Adipocyte (in vitro differentiated cells): ENCODE data around the gene RASGEF1C.
A peak's percentile ranks its signal among the peaks of the same experiment; 100 is the strongest.

Experiments
- DNase-seq: peaks from one replicate; pipeline ENCODE4 v3.0.0-alpha.2; 2015; ENCODE audit warnings: low read depth
- H3K27me3 ChIP-seq: replicated peaks from 2 replicates; pipeline ENCODE4 v1.7.0; 2013; ENCODE audit warnings: mild to moderate bottlenecking, low read length, moderate library complexity; ENCODE audit not compliant: control insufficient read depth, insufficient read depth
- H3K36me3 ChIP-seq: 2 replicates; pipeline ENCODE4 v1.7.0; 2013; ENCODE audit warnings: low read length, mild to moderate bottlenecking, moderate library complexity; ENCODE audit not compliant: control insufficient read depth, insufficient read depth, severe bottlenecking
- H3K4me1 ChIP-seq: 2 replicates; pipeline ENCODE4 v1.7.0; 2013; ENCODE audit warnings: mild to moderate bottlenecking, low read length, moderate library complexity; ENCODE audit not compliant: control insufficient read depth, insufficient read depth
- H3K4me3 ChIP-seq: 2 replicates; pipeline ENCODE4 v1.7.0; 2013; ENCODE audit warnings: mild to moderate bottlenecking, low read length, moderate library complexity
- H3K9ac ChIP-seq: 2 replicates; pipeline ENCODE4 v1.7.0; 2013; ENCODE audit warnings: mild to moderate bottlenecking, low read length, moderate library complexity
- H3K9me3 ChIP-seq: 2 replicates; pipeline ENCODE4 v1.7.0; 2013; ENCODE audit warnings: mild to moderate bottlenecking, low read length, moderate library complexity; ENCODE audit not compliant: control insufficient read depth

RASGEF1C gene

GRCh38 chr5:180209137-180209581 lies at the start of gene RASGEF1C:
RASGEF1C (minus strand) TSS chr5:180209211; CDS start chr5:180138052, 71,159 bp downstream.
- no peak within 1 kb of the TSS for H3K9ac ChIP-seq
- H3K36me3 ChIP-seq: no peaks in the 10 kb centered on the region
- H3K4me3 ChIP-seq: peak within 1 kb of the TSS; percentile 5
- peak; percentile 89 for DNase-seq
- H3K9me3 ChIP-seq: no peaks in the 10 kb centered on the region
- no peaks in the 10 kb centered on the region for H3K4me1 ChIP-seq
- H3K27me3 ChIP-seq: peaks cover 44% of the 10 kb centered on the region

- peaks cover 94% of the 10 kb centered on the region for H3K36me3 ChIP-seq
- H3K4me1 ChIP-seq: no peaks in the 10 kb centered on the region
- peaks cover 99% of the 10 kb centered on the region for H3K9me3 ChIP-seq
- H3K9ac ChIP-seq: no peak overlapping the region
- no peak for DNase-seq
- peak overlapping the region; percentile 61 for H3K4me3 ChIP-seq
- H3K27me3 ChIP-seq: no peaks in the 10 kb centered on the region
Measured at GRCh38 chr5:180253036-180253824, 44.2 kb upstream of the RASGEF1C start.

GRCh38 chr5:180251887-180252286 lies 42.9 kb upstream of the RASGEF1C start:
- H3K4me3 ChIP-seq: peak overlapping the region; percentile 61

GRCh38 chr5:180251141-180251540 lies 42.1 kb upstream of the RASGEF1C start:
- Histone ChIP-seq H3K9ac (no peak overlapping the region), H3K36me3 (peaks cover 95% of the 10 kb centered on the region), H3K27me3 (no peaks in the 10 kb centered on the region), H3K4me1 (no peaks in the 10 kb centered on the region), H3K9me3 (peaks cover 100% of the 10 kb centered on the region), H3K4me3 (peak overlapping the region; percentile 61)
- no peak for DNase-seq

More at GRCh38 chr5:180251887-180252286, 42.9 kb upstream of the RASGEF1C start:
- H3K27me3 ChIP-seq: no peaks in the 10 kb centered on the region
- H3K4me1 ChIP-seq: no peaks in the 10 kb centered on the region
- H3K9me3 ChIP-seq: peaks cover 99% of the 10 kb centered on the region
- no peak overlapping the region for H3K9ac ChIP-seq
- peaks cover 94% of the 10 kb centered on the region for H3K36me3 ChIP-seq
- DNase-seq: no peak

- no peak for DNase-seq
- no peaks in the 10 kb centered on the region for H3K4me1 ChIP-seq
- no peaks in the 10 kb centered on the region for H3K27me3 ChIP-seq
- H3K4me3 ChIP-seq: peak overlapping the region; percentile 59
- peaks cover 96% of the 10 kb centered on the region for H3K36me3 ChIP-seq
- H3K9ac ChIP-seq: no peak overlapping the region
- H3K9me3 ChIP-seq: peaks cover 100% of the 10 kb centered on the region
Measured at GRCh38 chr5:180250329-180250728, 41.3 kb upstream of the RASGEF1C start.

GRCh38 chr5:180241600-180241999 lies 32.6 kb upstream of the RASGEF1C start:
- Histone ChIP-seq H3K4me1 (no peaks in the 10 kb centered on the region), H3K9ac (no peak overlapping the region), H3K4me3 (no peak overlapping the region), H3K27me3 (no peaks in the 10 kb centered on the region), H3K9me3 (peaks cover 94% of the 10 kb centered on the region), H3K36me3 (peaks cover 96% of the 10 kb centered on the region)
- DNase-seq: no peak

- H3K36me3 ChIP-seq: peaks cover 97% of the 10 kb centered on the region
- peaks cover 90% of the 10 kb centered on the region for H3K9me3 ChIP-seq
Measured at GRCh38 chr5:180238631-180239030, 29.6 kb upstream of the RASGEF1C start.

GRCh38 chr5:180235846-180236245 lies 26.8 kb upstream of the RASGEF1C start:
- Histone ChIP-seq H3K4me1 (no peaks in the 10 kb centered on the region), H3K9ac (no peak overlapping the region), H3K27me3 (no peaks in the 10 kb centered on the region), H3K4me3 (peak overlapping the region; percentile 26), H3K9me3 (peaks cover 71% of the 10 kb centered on the region), H3K36me3 (peaks cover 81% of the 10 kb centered on the region)
- DNase-seq: no peak

More at GRCh38 chr5:180238631-180239030, 29.6 kb upstream of the RASGEF1C start:
- DNase-seq: no peak
- Histone ChIP-seq H3K4me1 (no peaks in the 10 kb centered on the region), H3K27me3 (no peaks in the 10 kb centered on the region), H3K4me3 (no peak overlapping the region), H3K9ac (no peak overlapping the region)

GRCh38 chr5:180235077-180235476 lies 26.1 kb upstream of the RASGEF1C start:
- Histone ChIP-seq H3K27me3 (no peaks in the 10 kb centered on the region), H3K4me1 (no peaks in the 10 kb centered on the region), H3K9ac (no peak overlapping the region), H3K4me3 (no peak overlapping the region), H3K9me3 (peaks cover 64% of the 10 kb centered on the region), H3K36me3 (peaks cover 77% of the 10 kb centered on the region)
- DNase-seq: no peak

- peaks cover 69% of the 10 kb centered on the region for H3K36me3 ChIP-seq
- no peak overlapping the region for H3K4me3 ChIP-seq
- peaks cover 56% of the 10 kb centered on the region for H3K9me3 ChIP-seq
- H3K9ac ChIP-seq: no peak overlapping the region
- H3K27me3 ChIP-seq: no peaks in the 10 kb centered on the region
- H3K4me1 ChIP-seq: no peaks in the 10 kb centered on the region
- DNase-seq: no peak
Measured at GRCh38 chr5:180234271-180234670, 25.3 kb upstream of the RASGEF1C start.

- Histone ChIP-seq H3K36me3 (peaks cover 64% of the 10 kb centered on the region), H3K4me1 (no peaks in the 10 kb centered on the region)
- DNase-seq: no peak
Measured at GRCh38 chr5:180233729-180234128, 24.7 kb upstream of the RASGEF1C start.

More at GRCh38 chr5:180233729-180234128, 24.7 kb upstream of the RASGEF1C start:
- Histone ChIP-seq H3K4me3 (no peak overlapping the region), H3K9me3 (peaks cover 55% of the 10 kb centered on the region), H3K27me3 (no peaks in the 10 kb centered on the region), H3K9ac (no peak overlapping the region)
